ENCODE measurements around the gene CADPS2.

Gene CADPS2

DNA sequence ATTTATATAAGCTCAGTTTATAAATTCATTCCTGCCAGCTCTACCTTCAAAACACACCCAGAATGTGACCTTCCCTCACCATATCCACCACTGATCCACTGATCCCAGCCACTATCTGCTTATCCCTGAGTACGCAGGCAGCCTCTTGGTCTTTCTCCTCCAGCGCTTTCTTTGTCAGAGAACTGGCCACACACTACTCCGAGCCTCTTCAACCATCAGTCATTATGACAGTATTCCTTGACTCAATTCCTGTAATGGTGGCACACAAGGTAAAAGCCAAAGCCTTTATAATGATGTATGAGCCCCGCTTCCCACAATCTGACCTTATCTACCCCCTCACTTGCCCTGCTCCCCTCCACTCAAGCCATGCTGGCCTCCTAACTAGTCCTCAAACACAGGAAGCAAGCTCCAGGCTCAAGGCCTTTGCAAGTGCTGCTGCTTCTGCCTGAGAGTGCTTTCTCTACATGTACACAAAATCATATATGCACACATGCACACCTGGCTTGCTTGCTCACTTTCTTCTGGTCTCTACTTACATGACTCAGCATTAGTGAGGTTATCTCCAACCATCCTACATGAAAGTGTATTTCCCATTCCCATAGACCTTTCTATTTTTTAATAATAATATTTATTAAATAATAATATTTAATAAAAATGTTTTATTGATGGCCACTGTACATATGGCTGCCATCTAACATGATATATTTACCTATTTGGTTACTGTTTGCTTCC lies 431.3 kb downstream of the CADPS2 start:
- Histone ChIP-seq H3K36me3 (ENCODE audit: insufficient read depth, low read length) (no peaks in the 10 kb centered on the region), H3K4me2 (ENCODE audit: low read length) (no peak overlapping the region), H3K79me2 (ENCODE audit: insufficient read depth, low read length) (0 out of 2 replicates have a peak, but pooled peaks cover 2% of the 10 kb centered on the region), H4K20me1 (ENCODE audit: insufficient read depth, low read length) (no peaks in the 10 kb centered on the region), H3K9me2 (ENCODE audit: low read depth, low read length) (no peaks in the 10 kb centered on the region), H3K4me1 (ENCODE audit: insufficient read depth, low read length, severe bottlenecking) (no peaks in the 10 kb centered on the region), H2AFZ (ENCODE audit: low read length) (no peak overlapping the region), H3K9ac (ENCODE audit: low read length) (no peak overlapping the region), H3K4me3 (ENCODE audit: low read depth, low read length, poor library complexity, severe bottlenecking) (no peak overlapping the region), H3K9me3 (ENCODE audit: low read length) (no peaks in the 10 kb centered on the region), H3K27me3 (ENCODE audit: insufficient read depth, low read length) (no peaks in the 10 kb centered on the region), H3F3A (ENCODE audit: insufficient read depth, low read length) (no peaks in the 10 kb centered on the region), H3K27ac (ENCODE audit: low read depth, low read length, poor library complexity, severe bottlenecking) (no peak overlapping the region)
- TF ChIP-seq, protein P1, sequence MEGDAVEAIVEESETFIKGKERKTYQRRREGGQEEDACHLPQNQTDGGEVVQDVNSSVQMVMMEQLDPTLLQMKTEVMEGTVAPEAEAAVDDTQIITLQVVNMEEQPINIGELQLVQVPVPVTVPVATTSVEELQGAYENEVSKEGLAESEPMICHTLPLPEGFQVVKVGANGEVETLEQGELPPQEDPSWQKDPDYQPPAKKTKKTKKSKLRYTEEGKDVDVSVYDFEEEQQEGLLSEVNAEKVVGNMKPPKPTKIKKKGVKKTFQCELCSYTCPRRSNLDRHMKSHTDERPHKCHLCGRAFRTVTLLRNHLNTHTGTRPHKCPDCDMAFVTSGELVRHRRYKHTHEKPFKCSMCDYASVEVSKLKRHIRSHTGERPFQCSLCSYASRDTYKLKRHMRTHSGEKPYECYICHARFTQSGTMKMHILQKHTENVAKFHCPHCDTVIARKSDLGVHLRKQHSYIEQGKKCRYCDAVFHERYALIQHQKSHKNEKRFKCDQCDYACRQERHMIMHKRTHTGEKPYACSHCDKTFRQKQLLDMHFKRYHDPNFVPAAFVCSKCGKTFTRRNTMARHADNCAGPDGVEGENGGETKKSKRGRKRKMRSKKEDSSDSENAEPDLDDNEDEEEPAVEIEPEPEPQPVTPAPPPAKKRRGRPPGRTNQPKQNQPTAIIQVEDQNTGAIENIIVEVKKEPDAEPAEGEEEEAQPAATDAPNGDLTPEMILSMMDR (IDR thresholded peaks at IDR 0.05; ENCODE audit: low read length), result no peak

DNA sequence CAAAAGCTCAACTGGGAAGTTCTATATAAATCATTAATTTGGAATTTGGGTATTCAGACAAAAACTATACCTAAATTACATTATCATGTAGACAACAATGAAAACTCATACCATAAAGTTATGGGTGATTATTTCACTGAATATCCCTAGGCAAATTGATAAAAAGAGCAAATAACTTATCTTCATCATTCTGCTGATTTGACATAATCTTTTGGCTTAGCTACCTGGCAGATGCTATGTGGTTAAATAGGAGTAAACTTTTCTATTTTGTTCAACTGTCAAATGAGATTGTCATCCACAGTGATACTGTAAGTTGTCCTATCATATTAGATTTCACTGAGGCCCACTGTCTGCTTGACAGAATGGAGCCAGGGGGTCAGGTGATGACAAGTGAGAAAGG lies 432.8 kb downstream of the CADPS2 start:
- Histone ChIP-seq H3K79me2 (ENCODE audit: insufficient read depth, low read length) (no peaks in the 10 kb centered on the region), H3K27ac (ENCODE audit: low read depth, low read length, poor library complexity, severe bottlenecking) (no peak overlapping the region), H3K4me2 (ENCODE audit: low read length) (no peak overlapping the region), H3K27me3 (ENCODE audit: insufficient read depth, low read length) (no peaks in the 10 kb centered on the region), H3K4me1 (ENCODE audit: insufficient read depth, low read length, severe bottlenecking) (no peaks in the 10 kb centered on the region), H3K4me3 (ENCODE audit: low read depth, low read length, poor library complexity, severe bottlenecking) (no peak overlapping the region), H3K36me3 (ENCODE audit: insufficient read depth, low read length) (no peaks in the 10 kb centered on the region), H4K20me1 (ENCODE audit: insufficient read depth, low read length) (no peaks in the 10 kb centered on the region), H2AFZ (ENCODE audit: low read length) (no peak overlapping the region), H3K9me2 (ENCODE audit: low read depth, low read length) (no peaks in the 10 kb centered on the region), H3F3A (ENCODE audit: insufficient read depth, low read length) (no peaks in the 10 kb centered on the region), H3K9ac (ENCODE audit: low read length) (no peak overlapping the region), H3K9me3 (ENCODE audit: low read length) (no peaks in the 10 kb centered on the region)
- no peak for TF ChIP-seq EZH2 (IDR thresholded peaks at IDR 0.05; ENCODE audit: borderline replicate concordance, low read length)
- TF ChIP-seq, protein P1 (IDR thresholded peaks at IDR 0.05; ENCODE audit: low read length), result no peak

DNA sequence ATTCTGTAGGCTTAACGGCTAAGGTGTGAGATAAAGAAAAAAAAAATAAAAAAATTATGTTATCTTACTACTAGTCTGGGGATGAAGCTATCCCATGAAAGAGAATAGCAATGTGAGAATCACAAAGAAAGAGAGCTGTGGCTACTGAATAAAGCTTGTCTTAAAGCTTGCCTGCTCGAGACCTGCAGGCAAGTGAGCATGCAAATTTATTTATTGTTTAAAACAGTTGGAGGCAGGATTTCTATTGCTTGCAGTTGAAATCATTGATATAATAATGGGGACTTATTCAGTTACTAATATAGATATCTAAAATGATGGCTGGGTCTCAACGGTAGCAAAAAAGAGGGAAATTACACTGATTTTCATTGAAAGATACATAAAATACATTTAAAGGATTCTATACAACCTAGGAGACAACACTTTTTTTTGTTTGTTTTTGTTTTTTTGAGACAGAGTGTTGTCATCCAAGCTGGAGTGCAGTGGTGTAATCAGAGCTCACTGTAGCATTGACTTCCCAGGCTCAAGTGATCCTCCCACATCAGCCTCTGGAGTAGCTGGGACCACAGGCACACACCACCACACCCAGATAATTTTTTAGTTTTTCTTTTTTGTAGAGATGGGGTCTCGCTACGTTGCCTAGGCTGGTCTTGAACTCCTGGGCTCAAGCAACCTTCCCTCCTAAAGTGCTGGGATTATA lies 437.2 kb downstream of the CADPS2 start:
- Histone ChIP-seq H3K27me3 (ENCODE audit: insufficient read depth, low read length) (no peaks in the 10 kb centered on the region), H2AFZ (ENCODE audit: low read length) (no peak overlapping the region), H4K20me1 (ENCODE audit: insufficient read depth, low read length) (no peaks in the 10 kb centered on the region), H3K36me3 (ENCODE audit: insufficient read depth, low read length) (no peaks in the 10 kb centered on the region), H3K27ac (ENCODE audit: low read depth, low read length, poor library complexity, severe bottlenecking) (no peak overlapping the region), H3K4me2 (ENCODE audit: low read length) (no peak overlapping the region), H3K9ac (ENCODE audit: low read length) (no peak overlapping the region), H3K79me2 (ENCODE audit: insufficient read depth, low read length) (no peaks in the 10 kb centered on the region), H3F3A (ENCODE audit: insufficient read depth, low read length) (no peaks in the 10 kb centered on the region), H3K4me3 (ENCODE audit: low read depth, low read length, poor library complexity, severe bottlenecking) (no peak overlapping the region), H3K4me1 (ENCODE audit: insufficient read depth, low read length, severe bottlenecking) (no peaks in the 10 kb centered on the region), H3K9me3 (ENCODE audit: low read length) (no peaks in the 10 kb centered on the region), H3K9me2 (ENCODE audit: low read depth, low read length) (no peaks in the 10 kb centered on the region)
- TF ChIP-seq, protein P1 (IDR thresholded peaks at IDR 0.05; ENCODE audit: low read length), result no peak
- TF ChIP-seq EZH2 (IDR thresholded peaks at IDR 0.05; ENCODE audit: borderline replicate concordance, low read length), result no peak
